Uterus (tissue), 4 donors: ENCODE results near the gene CFAP20DC. TPM values are rescaled to one million over a fixed set of nuclear protein-coding genes. Genes with fewer than 3 reads are reported as not detected.
"Not testable (repeated sequence)": the region's sequence is repeated elsewhere in the genome, so short reads cannot be mapped to it uniquely, and the experiment has no call there.

Source experiments
- DNase-seq, 2 donors: peaks; one replicate each; pipeline ENCODE4 v3.0.0-alpha.2; 2019 to 2020
- H3K27ac ChIP-seq, 2 donors: fragments of 200-600 bp; sonication (generic); 1 replicate in 1 of 2; 2 replicates in 1 of 2; pipeline ENCODE4 v1.5.1; 2016 to 2018
- H3K27me3 ChIP-seq, 2 donors: fragments of 200-600 bp; sonication (generic); one replicate each; pipeline ENCODE4 v1.5.1; 2018 to 2019; ENCODE audit warnings: control low read depth in 1 of 2
- H3K36me3 ChIP-seq, 2 donors: fragments of 200-600 bp; sonication (generic); one replicate each; pipeline ENCODE4 v1.5.1; 2019; ENCODE audit warnings: control low read depth in 1 of 2
- H3K4me1 ChIP-seq, 2 donors: fragments of 200-600 bp; sonication (generic); one replicate each; pipeline ENCODE4 v1.5.1; 2018 to 2019; ENCODE audit warnings: control low read depth in 1 of 2
- H3K4me3 ChIP-seq, 2 donors: fragments of 200-600 bp; sonication (generic); 1 replicate in 1 of 2; 2 replicates in 1 of 2; pipeline ENCODE4 v1.5.1; 2018 to 2019; ENCODE audit warnings: mild to moderate bottlenecking in 1 of 2
- H3K9me3 ChIP-seq, 2 donors: fragments of 200-600 bp; sonication (generic); one replicate each; pipeline ENCODE4 v1.5.1; 2019; ENCODE audit warnings: control low read depth in 1 of 2
- CTCF ChIP-seq, 4 experiments: fragments of 200-600 bp in 2 of 4; fragments of 450-650 bp in 2 of 4; sonication (generic) in 2 of 4; IDR thresholded peaks; one replicate each; pipeline ENCODE4 v1.5.1; 2016 to 2019; ENCODE audit warnings: antibody characterized with exemption in 4 of 4, mild to moderate bottlenecking in 2 of 4, moderate library complexity in 1 of 4
- POLR2A ChIP-seq, 2 donors: fragments of 450-650 bp; IDR thresholded peaks; one replicate each; pipeline ENCODE4 v1.6.1; 2016; ENCODE audit warnings: antibody characterized with exemption in 2 of 2, mild to moderate bottlenecking in 1 of 2, moderate library complexity in 1 of 2
- intact Hi-C: fragments of 100-400 bp; cut with DNase I; formaldehyde crosslinking; loops from one replicate; pipeline ENCODE4 v1.15.1; 2023; ENCODE audit warnings: low total_unique reads
- total RNA-seq, 4 donors: library from RNA; depleted of rRNA in 3 of 4; stranded (reverse); fragments of >200 nt in 3 of 4; gene quantifications; one replicate each; pipeline versions ENCODE4 v1.1.0 to v1.2.4, GENCODE V29; 2014 to 2023
- donor health status: DM: yes; HTN: yes; CAD: no.

CFAP20DC gene
- total RNA-seq, 4 donors from 2014 or later: under 0.01 to 5.1 TPM; not detected in 2

GRCh38 chr3:58988041-58988440 is 61.8 kb downstream of the CFAP20DC start:
- no peaks in the 10 kb centered on the region for H3K36me3 ChIP-seq
- intact Hi-C loops: no loop called here
- TF ChIP-seq CTCF (IDR thresholded peaks at IDR 0.05) (no peak), POLR2A (IDR thresholded peaks at IDR 0.05) (no peak)
- no peaks in the 10 kb centered on the region for H3K9me3 ChIP-seq
- no peak overlapping the region for H3K4me3 ChIP-seq
- H3K4me1 ChIP-seq: no peaks in the 10 kb centered on the region
- no peaks in the 10 kb centered on the region for H3K27me3 ChIP-seq
- no peak for DNase-seq
- H3K27ac ChIP-seq: no peak overlapping the region

DNA sequence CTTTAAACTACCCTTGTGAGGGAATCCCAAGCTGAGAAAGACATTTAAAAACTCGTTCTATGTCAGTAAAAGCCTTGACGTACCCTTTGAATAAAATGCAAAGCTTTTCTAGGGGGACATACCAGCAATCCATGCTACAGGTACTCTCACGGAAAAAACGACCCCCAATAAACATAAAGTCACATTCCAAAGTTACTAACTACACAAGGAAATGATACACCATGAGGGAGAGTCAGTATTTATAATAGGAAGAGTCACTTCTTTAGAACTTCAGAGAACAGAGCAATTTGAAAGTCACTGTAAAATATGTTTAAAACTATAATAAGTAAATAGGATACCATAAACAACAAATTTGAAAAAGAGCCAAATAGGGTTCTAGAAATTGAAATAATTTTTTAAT is 63.2 kb downstream of the CFAP20DC start:
- intact Hi-C loops: no loop called here
- no peak overlapping the region for H3K4me3 ChIP-seq
- H3K4me1 ChIP-seq: no peaks in the 10 kb centered on the region
- no peak overlapping the region for H3K27ac ChIP-seq
- H3K36me3 ChIP-seq: no peaks in the 10 kb centered on the region
- H3K27me3 ChIP-seq: no peaks in the 10 kb centered on the region
- TF ChIP-seq POLR2A (IDR thresholded peaks at IDR 0.05) (no peak), CTCF (IDR thresholded peaks at IDR 0.05) (no peak)
- H3K9me3 ChIP-seq: no peaks in the 10 kb centered on the region
- no peak for DNase-seq

- TF ChIP-seq CTCF (IDR thresholded peaks at IDR 0.05) (no peak), POLR2A (IDR thresholded peaks at IDR 0.05) (no peak)
- intact Hi-C loops: no loop called here
- H3K4me1 ChIP-seq: no peaks in the 10 kb centered on the region
- H3K27me3 ChIP-seq: no peaks in the 10 kb centered on the region
- no peaks in the 10 kb centered on the region for H3K36me3 ChIP-seq
- H3K9me3 ChIP-seq: no peaks in the 10 kb centered on the region
- no peak for DNase-seq
- no peak overlapping the region for H3K27ac ChIP-seq
- no peak overlapping the region for H3K4me3 ChIP-seq
Measured at GRCh38 chr3:58979840-58980239, 70.0 kb downstream of the CFAP20DC start.

DNA sequence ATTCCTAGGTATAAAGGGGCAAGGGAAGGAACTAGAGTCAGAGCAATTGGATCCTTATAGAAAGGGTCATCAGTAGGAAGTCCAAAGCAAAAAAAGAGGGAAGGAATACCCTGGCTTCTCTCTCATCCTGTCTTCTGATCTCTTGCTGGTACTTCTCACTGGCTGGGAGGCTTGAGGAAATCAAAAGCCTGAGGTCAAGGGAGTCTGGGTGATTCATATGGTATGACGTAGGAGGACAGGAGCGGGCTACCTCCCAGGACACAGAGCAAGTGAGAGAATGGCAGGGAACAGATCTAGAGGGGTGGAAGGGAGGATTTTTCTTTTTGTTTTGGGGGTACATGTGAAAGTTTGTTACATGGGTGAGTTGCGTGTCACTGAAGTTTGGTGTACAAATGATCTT is 76.0 kb downstream of the CFAP20DC start:
- H3K4me1 ChIP-seq: no peaks in the 10 kb centered on the region
- intact Hi-C loops: no loop called here
- no peak overlapping the region for H3K4me3 ChIP-seq
- DNase-seq: no peak
- H3K27me3 ChIP-seq: no peaks in the 10 kb centered on the region
- H3K36me3 ChIP-seq: no peaks in the 10 kb centered on the region
- no peaks in the 10 kb centered on the region for H3K9me3 ChIP-seq
- TF ChIP-seq CTCF (IDR thresholded peaks at IDR 0.05): no peak
- TF ChIP-seq POLR2A (IDR thresholded peaks at IDR 0.05): no peak
- no peak overlapping the region for H3K27ac ChIP-seq

- H3K36me3 ChIP-seq, H3K27ac ChIP-seq, intact Hi-C loops, DNase-seq, H3K4me1 ChIP-seq, H3K4me3 ChIP-seq, H3K27me3 ChIP-seq, H3K9me3 ChIP-seq: not testable (repeated sequence)
Measured at GRCh38 chr3:58967866-58968265, 82.0 kb downstream of the CFAP20DC start.

- intact Hi-C loops: no loop called here
- Histone ChIP-seq H3K36me3 (no peaks in the 10 kb centered on the region), H3K9me3 (no peaks in the 10 kb centered on the region), H3K27me3 (no peaks in the 10 kb centered on the region), H3K27ac (no peak overlapping the region), H3K4me1 (no peaks in the 10 kb centered on the region), H3K4me3 (no peak overlapping the region)
- TF ChIP-seq CTCF (IDR thresholded peaks at IDR 0.05) (no peak), POLR2A (IDR thresholded peaks at IDR 0.05) (no peak)
- no peak for DNase-seq
Measured at GRCh38 chr3:58965865-58966264, 84.0 kb downstream of the CFAP20DC start.
